ENCODE measurements around the gene PIK3R1.

Gene PIK3R1

GRCh38 chr5:68350176-68350575 lies 134.6 kb downstream of the PIK3R1 start:
- DNase-seq (ENCODE audit: low spot score), result no peak
- no peak for TF ChIP-seq CTCF (IDR thresholded peaks at IDR 0.05; ENCODE audit: extremely low read depth, insufficient read depth, missing control alignments)
- in situ Hi-C loops (cut with MboI; ENCODE audit: low pct_unique_long_range_greater_than_20kb, low sequenced_read_pairs, unreplicated experiment), result no loop called here
